Brain microvascular endothelial cell (primary cell): ENCODE measurements around the gene IPO11.

Experiments
- DNase-seq: peaks from one replicate; pipeline ENCODE4 v3.0.0-alpha.2; 2020
- H3K27ac ChIP-seq: fragments of 250-450 bp; sonication (Bioruptor Pico); 2 replicates; pipeline ENCODE4 v1.5.1; 2020; ENCODE audit warnings: mild to moderate bottlenecking, moderate library complexity
- H3K27me3 ChIP-seq: fragments of 250-450 bp; sonication (Bioruptor Pico); replicated peaks from 2 replicates; pipeline ENCODE4 v1.5.1; 2020; ENCODE audit warnings: mild to moderate bottlenecking
- H3K36me3 ChIP-seq: fragments of 250-450 bp; sonication (Bioruptor Pico); replicated peaks from 2 replicates; pipeline ENCODE4 v1.5.1; 2020; ENCODE audit warnings: mild to moderate bottlenecking
- H3K4me3 ChIP-seq: 2 replicates; pipeline ENCODE4 v1.5.1; 2011; ENCODE audit warnings: low read depth, mild to moderate bottlenecking, control low read depth, low read length, moderate library complexity
- CTCF ChIP-seq: IDR thresholded peaks from 2 replicates; pipeline ENCODE4 v1.5.1; 2011; ENCODE audit warnings: low read depth, mild to moderate bottlenecking, moderate library complexity, low read length, control low read depth, inconsistent platforms; ENCODE audit errors: missing control alignments
- in situ Hi-C: cut with HindIII; loops from 2 replicates; pipeline ENCODE4 v1.10.0; 2017; ENCODE audit warnings: low sequenced_read_pairs, low pct_ligation_motif_present

IPO11 gene

GRCh38 chr5:62421414-62421813 lies 8.9 kb downstream of the IPO11 start:
- Histone ChIP-seq H3K27ac (no peak overlapping the region), H3K27me3 (no peaks in the 10 kb centered on the region)
- TF ChIP-seq CTCF, result no peak

GRCh38 chr5:62424763-62425162 lies 12.2 kb downstream of the IPO11 start:
- in situ Hi-C loops, result no loop called here

More at GRCh38 chr5:62421414-62421813, 8.9 kb downstream of the IPO11 start:
- H3K4me3 ChIP-seq, result no peak overlapping the region
- no peak for DNase-seq
- in situ Hi-C loops, result no loop called here
- H3K36me3 ChIP-seq, result no peaks in the 10 kb centered on the region

GRCh38 chr5:62431735-62432620 lies 19.4 kb downstream of the IPO11 start:
- no peak for TF ChIP-seq CTCF
- DNase-seq, result no peak
- in situ Hi-C loops, result no loop called here
- no peak overlapping the region for H3K4me3 ChIP-seq
- H3K36me3 ChIP-seq, result no peaks in the 10 kb centered on the region
- H3K27ac ChIP-seq, result no peak overlapping the region
- H3K27me3 ChIP-seq, result no peaks in the 10 kb centered on the region

More at GRCh38 chr5:62424763-62425162, 12.2 kb downstream of the IPO11 start:
- no peaks in the 10 kb centered on the region for H3K36me3 ChIP-seq
- TF ChIP-seq CTCF, result no peak
- H3K27ac ChIP-seq, result no peak overlapping the region
- H3K27me3 ChIP-seq, result no peaks in the 10 kb centered on the region
- no peak overlapping the region for H3K4me3 ChIP-seq
- no peak for DNase-seq

- DNase-seq, result no peak
- H3K36me3 ChIP-seq, result no peaks in the 10 kb centered on the region
- H3K27me3 ChIP-seq, result no peaks in the 10 kb centered on the region
- in situ Hi-C loops, result no loop called here
- no peak for TF ChIP-seq CTCF
- H3K4me3 ChIP-seq, result no peak overlapping the region
- no peak overlapping the region for H3K27ac ChIP-seq
These were observed 20.1 kb downstream of the IPO11 start for GRCh38 chr5:62432621-62433064.

GRCh38 chr5:62448528-62448927 lies 36.0 kb downstream of the IPO11 start:
- H3K4me3 ChIP-seq, result no peak overlapping the region
- DNase-seq, result no peak
- no peak overlapping the region for H3K27ac ChIP-seq
- H3K36me3 ChIP-seq, result no peaks in the 10 kb centered on the region
- H3K27me3 ChIP-seq, result no peaks in the 10 kb centered on the region
- in situ Hi-C loops, result no loop called here
- TF ChIP-seq CTCF, result no peak
